Activated CD8-positive, alpha-beta memory T cell treated with anti-CD3 and anti-CD28 coated beads for 48 hours (primary cell): ENCODE measurements around the gene VTA1.
"Not testable (repeated sequence)": the region's sequence is repeated elsewhere in the genome, so short reads cannot be mapped to it uniquely, and the experiment has no call there.

Experiments
- DNase-seq, 3 experiments: peaks; one replicate each; pipeline ENCODE4 v3.0.0-alpha.2; 2020; ENCODE audit warnings: low read depth in 2 of 3, low spot score in 2 of 3

The VTA1 gene

GRCh38 chr6:142167486-142167885 is 20.4 kb downstream of the VTA1 start:
- no peak for DNase-seq

DNA sequence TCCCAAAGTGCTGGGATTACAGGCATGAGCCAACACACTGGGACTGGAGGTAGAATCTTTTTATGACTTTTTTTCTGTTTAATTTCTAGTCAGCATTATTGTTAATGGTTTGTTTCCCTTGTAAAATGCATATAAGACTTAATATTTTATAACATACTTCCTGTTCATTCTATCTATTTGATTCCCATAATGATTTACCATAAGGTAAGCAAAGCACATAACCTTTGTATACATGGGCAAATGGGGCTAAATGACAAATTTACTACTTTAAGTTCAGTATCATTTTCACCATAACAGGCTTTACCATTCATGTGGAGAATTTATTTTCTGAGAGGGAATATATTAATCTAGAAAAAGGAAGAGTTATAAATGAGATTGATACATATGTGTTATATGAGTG is 24.3 kb downstream of the VTA1 start:
- DNase-seq = no peak

DNA sequence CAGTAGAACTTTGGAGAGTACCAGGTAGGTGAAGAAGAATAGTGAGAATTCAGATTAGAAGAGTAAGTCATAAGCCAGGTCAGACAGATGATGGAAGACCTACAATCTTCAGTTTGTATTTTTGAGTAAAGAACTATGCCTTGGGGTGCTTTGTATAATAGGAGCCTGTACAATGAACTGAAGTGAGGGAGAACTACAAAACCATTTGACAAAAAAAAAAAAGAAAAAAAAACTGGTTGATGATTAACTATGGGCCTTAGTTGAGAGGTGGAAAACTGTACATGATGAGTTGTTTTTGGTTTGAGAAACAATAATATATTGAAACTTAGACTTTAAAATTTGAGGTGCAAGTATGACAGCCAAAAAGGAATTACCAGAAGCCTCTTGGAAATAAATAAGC is 25.7 kb downstream of the VTA1 start:
- DNase-seq = no peak

- DNase-seq = no peak
Observed at GRCh38 chr6:142173980-142174379, 26.9 kb downstream of the VTA1 start.

GRCh38 chr6:142174703-142175102 is 27.6 kb downstream of the VTA1 start:
- no peak for DNase-seq

DNA sequence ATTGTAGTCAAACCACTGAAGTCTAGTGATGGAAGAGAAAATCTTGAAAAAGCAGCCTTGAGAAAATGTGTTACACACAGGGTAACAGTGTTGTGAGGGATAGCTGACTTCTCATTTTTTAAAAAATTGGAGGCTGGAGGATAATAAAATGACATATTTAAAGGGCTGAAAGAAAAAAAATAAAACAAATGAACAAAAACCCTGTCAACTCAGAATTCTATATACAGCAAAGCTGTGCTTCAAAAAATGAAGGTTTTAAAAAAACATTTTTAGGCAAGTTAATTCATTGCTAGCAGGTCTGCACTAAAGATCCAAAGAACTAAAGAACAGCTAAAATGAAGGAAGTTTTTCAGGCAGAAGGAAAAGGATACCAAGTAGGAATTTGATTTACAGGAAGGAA is 31.1 kb downstream of the VTA1 start:
- DNase-seq = no peak

DNA sequence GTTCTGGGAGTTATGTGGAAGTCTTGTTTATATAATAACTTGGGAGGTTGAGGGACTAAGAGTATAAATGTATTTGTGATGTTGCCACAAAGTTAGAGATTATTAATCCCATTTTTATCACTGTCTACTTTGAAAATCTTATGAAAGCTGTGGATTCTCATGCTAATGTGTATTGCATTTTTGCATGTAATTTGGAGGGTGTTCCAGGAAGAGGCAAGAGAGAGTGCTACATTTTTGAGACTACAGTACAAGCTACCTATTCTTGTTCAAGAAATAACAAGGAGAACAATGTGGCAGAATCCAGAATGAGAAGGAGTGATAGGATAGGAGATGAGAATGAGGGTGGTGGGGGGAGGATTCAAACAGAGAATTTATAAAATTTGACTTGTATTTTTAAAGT is 34.9 kb downstream of the VTA1 start:
- DNase-seq = no peak

- DNase-seq = no peak
Observed at GRCh38 chr6:142183351-142183750, 36.3 kb downstream of the VTA1 start.

DNA sequence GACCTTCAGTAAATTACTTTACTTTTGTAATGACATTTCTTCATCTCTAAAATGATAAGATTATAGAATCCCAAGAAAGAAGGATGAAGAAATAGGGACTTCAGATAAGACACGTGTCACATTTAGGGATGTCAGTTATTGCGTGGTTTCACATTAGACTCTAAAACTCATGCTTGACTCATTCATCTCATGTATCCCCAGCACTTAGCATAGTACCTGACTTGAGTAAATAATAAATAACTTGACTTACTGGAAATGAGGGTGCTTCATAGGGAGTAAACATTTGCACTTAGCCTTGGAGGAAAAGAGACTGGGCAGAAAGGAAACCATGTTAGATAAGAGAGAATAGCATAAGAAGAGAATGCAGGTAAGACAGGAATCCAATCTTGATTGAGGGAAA is 37.2 kb downstream of the VTA1 start:
- DNase-seq = no peak

DNA sequence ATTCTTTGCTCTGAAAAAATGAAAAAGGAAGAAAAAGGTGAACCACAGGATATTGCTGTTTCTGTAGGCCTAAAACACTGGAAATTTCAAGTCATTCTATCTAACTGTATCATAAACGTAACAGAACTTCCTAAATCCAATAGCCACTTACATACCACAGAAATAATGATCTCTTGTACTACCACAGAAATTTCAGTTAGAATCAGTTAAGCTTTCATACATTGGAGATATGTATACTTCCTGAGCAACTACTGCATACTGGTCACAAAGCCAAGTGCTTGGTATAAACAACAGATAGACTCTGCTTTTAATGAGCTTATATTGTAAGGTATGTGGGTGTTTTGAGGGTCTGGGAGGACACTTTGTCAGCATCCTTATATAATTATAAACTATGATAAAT is 38.6 kb downstream of the VTA1 start:
- DNase-seq = no peak

DNA sequence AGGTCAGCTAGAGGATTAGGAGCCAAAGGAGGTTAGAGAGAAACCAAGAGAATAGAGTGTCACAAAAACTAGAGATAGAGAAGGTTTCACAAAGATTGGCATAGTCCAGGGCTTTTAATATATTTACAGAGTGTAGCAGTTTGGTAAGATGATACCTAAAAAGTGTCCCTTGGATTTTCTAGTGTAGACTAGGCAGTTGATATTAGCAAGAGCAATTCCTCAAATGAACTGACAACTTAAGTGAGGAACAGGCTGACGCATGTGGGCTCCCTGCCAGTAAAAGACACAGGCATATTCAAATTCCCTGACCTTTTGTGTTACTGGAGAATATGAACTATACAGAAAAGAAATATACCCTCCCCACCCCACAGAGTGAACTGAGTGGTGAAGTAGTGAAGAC is 40.1 kb downstream of the VTA1 start:
- DNase-seq = no peak

DNA sequence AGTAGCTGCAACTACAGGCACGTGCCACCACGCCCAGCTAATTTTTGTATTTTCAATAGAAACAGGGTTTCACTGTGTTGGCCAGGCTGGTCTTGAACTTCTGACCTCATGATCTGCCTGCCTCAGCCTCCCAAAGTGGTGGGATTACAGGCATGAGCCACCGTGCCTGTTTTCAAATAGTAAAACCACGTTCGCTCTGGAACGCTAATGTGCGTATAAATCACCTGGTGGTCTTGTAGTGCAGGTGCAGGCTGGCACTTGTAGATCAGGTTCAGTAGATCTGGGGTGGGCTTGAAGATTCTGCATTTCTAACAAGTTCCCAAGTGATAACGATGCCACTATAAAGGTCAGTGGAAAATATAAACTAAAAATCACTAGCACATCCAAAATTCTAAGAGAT is 41.3 kb downstream of the VTA1 start:
- DNase-seq = not testable (repeated sequence)

- no peak for DNase-seq
Observed at GRCh38 chr6:142189057-142189456, 42.0 kb downstream of the VTA1 start.

- DNase-seq = no peak
Observed at GRCh38 chr6:142192343-142192742, 45.3 kb downstream of the VTA1 start.

- no peak for DNase-seq
Observed at GRCh38 chr6:142193621-142194020, 46.6 kb downstream of the VTA1 start.

DNA sequence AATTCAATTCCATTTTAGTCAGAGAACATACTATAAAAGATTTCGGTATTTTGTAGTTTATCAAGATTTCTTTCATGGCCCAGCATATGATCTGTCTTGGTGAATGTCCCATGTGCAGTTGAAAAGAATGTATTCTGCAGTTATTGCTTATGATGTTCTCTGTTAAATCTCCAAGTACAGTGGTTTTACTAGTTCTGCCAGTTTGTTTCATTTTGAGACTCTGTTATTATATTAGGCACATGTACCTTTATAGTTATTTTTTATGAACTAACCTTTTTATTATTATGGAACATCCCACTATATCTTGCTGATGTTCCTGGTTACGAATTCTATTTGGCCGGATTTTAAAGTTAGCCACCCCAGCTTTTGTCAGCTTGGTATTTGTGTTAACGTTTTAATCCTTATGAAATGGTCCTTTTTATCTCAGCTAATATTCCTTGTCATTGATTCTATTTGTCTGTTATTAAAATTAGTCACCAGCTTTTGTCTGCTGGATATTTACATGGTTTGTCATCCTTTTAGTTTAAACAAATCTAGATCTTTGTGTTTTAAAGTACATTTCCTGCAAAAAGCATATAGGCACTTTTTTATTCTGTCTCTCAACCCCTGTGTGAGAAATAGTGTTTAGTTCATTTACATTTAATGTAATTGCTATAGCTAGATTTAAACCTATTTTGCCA is 48.9 kb downstream of the VTA1 start:
- DNase-seq = no peak

- no peak for DNase-seq
Observed at GRCh38 chr6:142200846-142201628, 54.0 kb downstream of the VTA1 start.

GRCh38 chr6:142207265-142207877 is 60.3 kb downstream of the VTA1 start:
- no peak for DNase-seq

- DNase-seq = no peak
Observed at GRCh38 chr6:142210606-142211005, 63.5 kb downstream of the VTA1 start.

- DNase-seq = no peak
Observed at GRCh38 chr6:142213402-142213801, 66.3 kb downstream of the VTA1 start.

- DNase-seq = no peak
Observed at GRCh38 chr6:142218446-142218845, 71.4 kb downstream of the VTA1 start.

DNA sequence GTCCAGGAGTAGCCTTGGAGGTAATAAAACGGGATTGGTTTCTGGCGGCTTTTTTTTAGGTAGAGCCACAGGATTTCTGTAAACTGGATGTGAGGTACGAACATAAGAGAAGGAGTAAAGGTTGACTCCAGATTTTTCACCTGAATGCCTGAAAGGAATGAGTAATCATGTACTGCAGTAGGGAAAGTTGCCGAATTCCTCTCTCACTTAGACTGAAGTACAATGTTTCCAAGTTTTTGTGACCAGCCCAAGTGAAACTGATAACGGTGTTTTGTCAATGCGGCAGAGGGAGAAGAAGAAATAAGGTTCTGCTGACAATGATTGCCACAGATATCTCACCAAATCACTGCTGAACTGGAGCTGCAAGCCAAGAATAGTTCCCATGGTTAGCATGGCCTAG is 75.0 kb downstream of the VTA1 start:
- no peak for DNase-seq
